Erythroblast (primary cell): ENCODE data around the gene RNF217.

Experiments
- GATA1 ChIP-seq: IDR thresholded peaks from 2 replicates; pipeline ENCODE4 v1.6.1; 2011; ENCODE audit warnings: low read depth, mild to moderate bottlenecking, control low read depth, low read length, moderate library complexity
- POLR2A ChIP-seq: IDR thresholded peaks from 2 replicates; pipeline ENCODE4 v1.6.1; 2011; ENCODE audit warnings: mild to moderate bottlenecking, low read length

DNA sequence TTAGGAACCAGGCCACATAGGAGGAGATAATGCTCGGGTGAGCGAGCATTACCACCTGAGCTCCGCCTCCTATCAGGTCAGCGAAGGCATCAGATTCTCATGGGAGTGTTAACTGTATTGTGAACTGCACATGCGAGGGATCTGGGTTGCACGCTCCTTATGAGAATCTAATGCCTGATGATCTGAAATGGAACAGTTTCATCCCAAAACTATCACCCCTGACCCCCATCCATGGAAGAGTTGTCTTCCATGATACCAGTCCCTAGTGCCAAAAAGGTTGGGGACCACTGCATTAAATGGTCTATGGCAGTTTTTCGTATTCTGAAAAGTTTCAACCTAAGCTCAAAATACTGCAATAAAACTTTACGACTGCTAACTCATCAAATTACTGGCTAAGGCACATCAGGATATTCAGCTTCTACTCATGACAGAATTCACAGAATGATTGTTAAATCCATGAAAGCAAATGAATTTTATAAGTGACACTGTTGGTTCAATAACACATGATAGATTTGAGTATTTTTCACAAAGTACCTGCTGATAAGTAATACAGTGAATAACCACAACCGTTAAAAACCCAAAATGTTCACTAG lies 25.9 kb downstream of the RNF217 start:
- TF ChIP-seq POLR2A (no peak), GATA1 (no peak)
